HG03066 (cell line): ENCODE measurements around the gene GAL3ST1.
"Not testable (repeated sequence)": the region's sequence is repeated elsewhere in the genome, so short reads cannot be mapped to it uniquely, and the experiment has no call there.

Source experiments
- ATAC-seq: cut with Tn5 transposase; IDR thresholded peaks from one replicate; pipeline ENCODE4 v1.9.1; 2021; ENCODE audit warnings: low read depth; ENCODE audit not compliant: unreplicated experiment

GAL3ST1 gene

DNA sequence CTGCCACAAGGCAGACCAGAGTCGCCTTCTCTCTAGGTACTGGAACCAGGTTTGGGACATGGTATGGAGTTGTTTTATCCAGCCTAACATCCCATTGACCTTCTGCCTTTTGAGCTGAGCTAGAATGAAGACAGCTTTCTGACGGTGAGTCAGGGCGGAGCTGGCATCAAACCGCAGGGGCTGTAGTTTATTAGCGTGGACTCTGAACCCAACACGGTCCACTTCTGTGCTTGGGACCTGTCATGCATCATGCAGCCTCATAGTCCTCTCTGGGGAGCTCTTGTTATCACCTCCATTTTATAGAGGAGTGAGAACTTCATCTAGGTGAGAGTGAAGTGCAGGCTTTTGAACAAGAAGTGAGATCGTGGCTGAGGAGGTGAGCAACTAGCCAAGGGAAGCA is 8.3 kb downstream of the GAL3ST1 start:
- no peak for ATAC-seq

DNA sequence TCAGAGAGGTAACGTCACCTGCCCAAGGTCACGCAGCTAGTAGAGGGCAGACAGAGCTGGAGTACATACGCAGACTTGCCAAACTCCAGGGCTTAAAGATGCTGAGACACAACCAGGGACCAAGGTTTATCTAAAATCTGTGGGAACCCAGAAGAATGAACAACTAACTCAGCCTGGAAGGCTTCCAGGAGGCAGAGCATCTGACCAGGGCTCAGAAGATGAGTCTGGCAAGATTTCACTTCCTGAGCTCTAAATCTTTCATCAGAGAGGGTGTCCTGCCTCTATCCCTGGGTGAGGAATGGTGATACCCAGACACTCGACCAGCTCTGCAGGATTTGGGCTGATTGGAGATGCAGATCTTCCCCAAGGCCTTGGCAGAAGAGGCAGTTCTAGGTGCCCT is 9.1 kb downstream of the GAL3ST1 start:
- no peak for ATAC-seq

DNA sequence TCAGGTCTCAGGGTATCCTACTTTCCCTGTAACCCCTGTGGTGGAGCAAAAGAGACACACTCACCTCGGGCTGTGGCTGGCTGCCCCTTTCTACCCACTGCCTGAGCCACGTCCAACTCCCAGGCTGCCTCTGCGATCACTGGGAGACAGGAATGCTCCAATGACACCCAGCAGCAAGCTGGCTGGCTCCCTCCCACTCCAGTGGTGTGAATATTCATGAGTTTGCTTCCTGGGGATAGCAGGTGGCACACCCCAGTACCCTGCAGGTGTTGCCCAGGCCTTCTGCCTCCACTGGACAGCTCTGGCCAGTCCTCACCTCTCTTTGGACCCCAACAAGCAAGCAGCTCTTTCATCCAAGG is 9.7 kb downstream of the GAL3ST1 start:
- ATAC-seq = no peak

DNA sequence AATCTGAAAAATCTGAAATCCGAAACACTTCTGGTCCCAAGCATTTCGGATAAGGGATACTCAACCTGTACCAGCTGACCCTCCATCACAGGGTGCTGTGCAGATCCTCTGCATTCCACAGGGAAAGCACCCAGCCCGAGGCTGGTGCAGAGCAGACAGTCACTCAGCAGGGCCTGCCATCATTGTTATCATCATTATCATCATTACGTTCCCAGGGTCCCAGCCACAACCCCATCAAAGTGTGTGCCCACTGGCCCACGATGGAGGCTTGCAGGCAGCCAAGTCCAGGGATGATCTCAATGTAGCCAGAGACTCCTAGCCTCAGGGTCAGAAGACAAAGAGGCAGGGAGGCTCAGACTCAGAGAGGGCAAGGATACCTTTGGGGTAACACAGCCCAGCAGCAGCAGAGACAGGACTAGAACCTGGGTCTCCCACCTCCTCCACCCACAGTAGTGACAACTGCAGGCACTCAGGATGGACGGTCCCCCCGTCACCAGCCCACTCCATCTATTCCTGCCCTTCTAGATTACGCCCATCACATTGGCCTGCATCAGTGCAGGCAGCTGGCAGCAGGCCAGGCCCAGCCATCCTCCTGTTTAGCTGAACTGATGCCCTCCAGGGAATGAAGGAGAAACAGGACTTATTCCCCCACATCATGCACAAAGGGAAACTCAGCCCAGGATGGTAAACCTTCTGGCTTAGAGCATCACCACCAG is 10.3 kb downstream of the GAL3ST1 start:
- no peak for ATAC-seq

DNA sequence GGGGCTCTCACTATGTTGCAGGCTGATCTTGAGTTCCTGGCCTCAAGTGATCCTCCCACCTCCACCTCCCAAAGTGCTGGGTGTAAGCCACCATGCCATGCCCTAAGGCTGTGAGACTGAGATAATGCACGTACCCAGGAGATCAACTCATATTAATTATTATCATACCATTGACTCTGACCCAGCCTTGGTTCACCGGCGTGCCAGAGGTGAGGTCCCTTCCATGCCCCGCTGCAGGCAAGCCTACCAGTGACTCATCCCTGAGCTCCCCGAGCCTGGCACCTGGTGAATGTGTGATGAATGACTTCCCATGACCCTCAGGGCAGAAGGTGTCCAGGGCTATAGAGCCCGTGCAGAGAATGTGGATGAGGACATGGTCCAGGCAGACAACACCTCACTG is 12.1 kb downstream of the GAL3ST1 start:
- ATAC-seq = no peak

DNA sequence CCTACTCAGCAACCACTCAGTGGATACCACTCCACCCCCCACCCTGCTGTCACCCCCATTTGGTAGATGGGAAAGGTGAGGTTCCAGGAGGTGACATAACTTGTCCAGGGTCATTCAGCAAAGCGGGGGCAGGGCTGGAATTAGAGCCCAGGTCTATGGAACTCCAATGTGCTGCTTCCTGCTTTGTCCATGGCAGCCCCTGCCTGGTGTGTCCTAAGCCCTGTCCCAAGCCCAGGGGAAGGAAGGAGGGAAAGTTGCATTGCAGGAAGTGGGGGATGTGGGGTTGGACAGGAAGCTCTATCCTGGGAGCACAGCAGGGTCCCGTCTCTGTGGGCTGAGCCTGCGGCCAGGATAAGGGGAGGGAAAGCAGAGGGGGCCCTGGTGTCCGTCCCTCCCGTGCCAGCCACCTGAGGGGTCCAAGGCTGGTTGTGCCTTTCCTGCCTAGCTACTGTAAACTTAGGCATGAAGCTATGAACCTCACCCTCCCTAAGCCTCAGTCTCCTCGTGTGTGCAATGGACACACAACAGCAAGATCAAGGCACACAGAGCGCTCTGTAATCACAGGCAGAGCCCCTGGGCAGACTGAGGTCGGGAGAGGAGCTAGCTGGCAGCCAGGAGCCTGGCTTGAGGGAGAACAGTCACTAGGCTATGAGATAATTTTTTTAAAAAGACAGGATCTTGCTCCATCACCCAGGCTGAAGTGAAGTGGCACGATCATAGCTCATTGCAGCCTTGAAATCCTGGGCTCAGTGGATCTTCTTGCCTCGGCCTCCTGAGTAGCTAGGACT is 12.9 kb downstream of the GAL3ST1 start:
- no peak for ATAC-seq

DNA sequence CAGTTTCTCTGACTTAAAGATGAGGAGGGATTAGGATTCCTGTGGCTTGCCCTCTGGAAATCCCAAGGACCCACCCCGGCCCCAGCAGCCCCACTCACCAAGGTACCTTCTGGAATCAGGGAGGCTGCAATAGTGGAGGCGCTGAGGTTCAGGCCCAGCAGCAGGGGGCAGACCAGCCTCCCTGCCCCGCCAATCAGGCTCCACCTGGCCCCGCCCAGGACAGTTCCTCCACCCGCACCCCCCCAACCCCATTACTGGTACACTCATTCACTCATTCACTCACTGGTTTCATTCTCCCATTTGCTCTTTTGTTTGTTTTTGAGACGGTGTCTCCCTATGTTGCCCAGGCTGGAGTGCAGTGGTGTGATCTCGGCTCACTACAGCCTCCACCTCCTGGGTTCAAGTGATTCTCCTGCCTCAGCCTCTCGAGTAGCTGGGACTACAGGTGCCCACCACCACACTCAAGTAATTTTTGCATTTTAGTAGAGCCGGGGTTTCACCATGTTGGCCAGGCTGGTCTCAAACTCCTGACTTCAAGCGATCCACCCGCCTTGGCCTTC is 13.7 kb downstream of the GAL3ST1 start:
- not testable (repeated sequence) for ATAC-seq

DNA sequence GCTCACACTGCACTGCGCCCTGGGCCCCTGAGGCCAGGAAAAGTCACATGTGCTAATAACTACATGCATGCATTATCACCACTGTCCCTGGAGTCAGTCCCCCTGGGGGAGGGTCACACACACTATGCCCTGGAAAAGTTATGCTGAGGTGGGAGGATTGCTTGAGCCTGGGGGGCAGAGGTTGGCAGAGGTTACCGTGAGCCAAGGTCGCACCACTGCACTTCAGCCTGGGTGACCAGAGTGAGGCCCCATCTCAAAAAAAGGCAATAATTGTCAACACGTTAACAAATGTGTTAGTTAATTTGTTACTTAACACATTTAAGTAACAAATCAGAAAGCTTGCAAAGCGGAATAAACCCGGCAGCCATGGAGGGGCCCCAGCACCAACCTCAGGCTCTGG is 14.6 kb downstream of the GAL3ST1 start:
- ATAC-seq = no peak

DNA sequence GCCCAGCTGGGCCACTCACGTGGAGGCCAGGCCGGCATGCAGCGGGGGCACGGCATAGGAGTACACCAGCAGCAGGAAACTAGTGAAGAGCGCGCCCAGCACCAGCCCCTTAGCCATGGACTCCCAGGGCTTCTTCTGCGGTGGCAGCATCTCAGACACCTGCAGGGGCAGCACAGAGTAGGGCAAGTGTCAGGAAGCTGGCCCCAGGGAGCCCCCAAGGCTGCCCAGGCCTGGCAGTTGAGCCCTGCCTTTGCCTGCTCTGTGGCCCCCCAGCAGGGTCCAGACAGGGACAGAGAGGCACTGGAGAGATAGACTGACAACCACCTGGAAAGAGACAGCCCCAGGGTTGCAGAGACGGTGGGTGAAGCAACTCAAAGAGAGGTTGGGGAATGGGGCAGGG is 17.2 kb downstream of the GAL3ST1 start:
- no peak for ATAC-seq

DNA sequence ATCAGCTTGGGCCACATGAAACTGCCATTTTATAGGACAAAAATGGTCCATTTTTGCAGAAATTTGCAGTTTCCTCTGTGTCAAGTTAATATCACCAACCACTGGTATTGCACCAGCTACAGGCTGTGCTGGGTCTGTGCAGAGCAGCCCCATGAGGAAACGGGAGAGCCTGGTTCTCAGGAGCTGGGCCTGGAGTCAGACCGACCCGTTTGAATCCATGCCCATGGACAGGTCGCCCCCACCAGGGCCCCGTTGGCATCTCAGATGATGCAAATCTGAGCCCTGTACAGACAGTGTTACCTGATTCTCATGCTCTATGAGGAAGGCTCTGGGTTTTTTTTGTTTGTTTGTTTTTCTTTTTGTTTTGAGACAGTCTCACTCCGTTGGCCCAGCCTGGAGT is 18.1 kb downstream of the GAL3ST1 start:
- no peak for ATAC-seq

DNA sequence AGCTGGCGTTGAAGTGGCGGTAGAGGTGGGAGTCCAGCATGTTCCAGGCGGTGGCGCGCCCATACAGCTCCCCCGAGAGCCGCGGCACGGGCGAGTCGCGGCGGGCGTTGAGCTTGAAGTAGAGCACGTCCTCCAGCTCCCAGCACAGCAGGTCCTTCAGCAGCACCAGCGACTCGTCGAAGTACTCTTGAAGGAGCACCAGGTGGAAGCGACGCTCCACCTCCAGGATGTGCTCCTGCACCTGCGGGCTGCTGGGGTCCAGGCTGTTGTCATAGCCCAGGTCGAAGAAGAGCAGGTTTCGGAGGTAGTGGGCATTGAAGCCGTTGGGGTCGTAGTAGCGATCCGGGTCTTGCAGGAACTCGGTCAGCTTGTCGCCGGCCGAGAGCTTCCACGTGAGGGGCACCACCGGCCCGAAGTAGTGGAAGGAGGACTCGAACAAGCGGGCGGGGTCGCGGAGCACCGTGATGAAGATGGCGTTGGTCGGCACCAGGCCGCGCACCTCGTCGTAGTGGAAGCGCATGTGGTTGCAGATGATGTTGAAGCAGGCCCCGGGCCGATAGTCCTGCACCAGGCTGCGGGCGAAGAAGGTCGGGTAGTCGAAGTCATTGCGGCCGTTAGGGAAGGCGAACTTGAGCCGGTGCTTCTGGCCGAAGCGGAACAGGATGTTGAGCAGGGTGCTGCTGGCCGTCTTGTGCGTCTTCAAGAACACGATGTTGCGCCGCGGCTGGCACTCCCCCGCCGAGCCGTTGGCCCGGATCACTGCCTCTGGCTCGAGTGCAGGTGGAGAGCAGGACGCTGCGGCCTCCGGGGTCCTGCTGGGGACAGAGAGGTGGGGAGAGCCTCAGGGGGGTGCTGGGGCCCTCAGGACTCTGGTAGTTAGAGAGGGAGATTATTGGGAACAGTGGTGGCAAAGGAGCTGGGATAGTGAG is 18.9 kb downstream of the GAL3ST1 start:
- ATAC-seq = no peak

DNA sequence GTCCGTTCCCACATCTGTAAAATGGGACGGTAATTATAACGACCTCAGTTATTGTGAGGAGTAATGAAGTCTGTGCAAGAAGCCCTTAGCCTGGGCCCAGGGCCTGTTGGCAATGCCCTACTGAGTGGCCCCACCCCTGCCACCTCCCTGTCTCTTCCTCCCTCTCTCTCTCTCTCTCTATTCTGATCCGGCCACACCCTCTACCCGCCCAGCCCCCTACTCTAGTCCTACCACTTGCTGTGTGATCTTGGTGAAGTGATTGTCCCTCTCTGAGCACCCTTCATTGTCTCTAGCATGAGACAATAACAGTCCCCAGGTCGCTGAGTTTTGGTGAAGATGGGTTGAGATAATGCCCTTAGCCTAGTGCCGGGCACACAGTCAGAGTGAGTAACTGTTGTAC is 20.5 kb downstream of the GAL3ST1 start:
- ATAC-seq = no peak

DNA sequence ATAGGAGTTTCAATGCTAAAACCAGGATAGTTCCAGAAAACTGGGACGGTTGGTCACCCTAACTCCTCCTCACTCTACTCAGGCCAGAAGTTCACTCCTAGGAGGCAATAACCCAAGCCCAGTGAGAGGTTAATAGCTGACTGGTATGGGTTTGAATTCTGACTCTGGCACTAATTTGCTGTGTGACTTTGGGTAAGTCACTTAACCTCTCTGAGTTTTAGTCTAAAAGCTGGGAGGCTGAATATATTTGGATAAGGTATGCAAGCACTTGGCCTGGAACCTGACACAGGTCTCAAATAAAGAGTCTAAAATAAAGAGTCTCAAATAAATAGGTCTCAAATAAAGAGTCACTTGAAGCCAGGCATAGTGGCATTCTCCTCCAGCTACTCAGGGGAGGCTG is 21.7 kb downstream of the GAL3ST1 start:
- ATAC-seq = no peak

DNA sequence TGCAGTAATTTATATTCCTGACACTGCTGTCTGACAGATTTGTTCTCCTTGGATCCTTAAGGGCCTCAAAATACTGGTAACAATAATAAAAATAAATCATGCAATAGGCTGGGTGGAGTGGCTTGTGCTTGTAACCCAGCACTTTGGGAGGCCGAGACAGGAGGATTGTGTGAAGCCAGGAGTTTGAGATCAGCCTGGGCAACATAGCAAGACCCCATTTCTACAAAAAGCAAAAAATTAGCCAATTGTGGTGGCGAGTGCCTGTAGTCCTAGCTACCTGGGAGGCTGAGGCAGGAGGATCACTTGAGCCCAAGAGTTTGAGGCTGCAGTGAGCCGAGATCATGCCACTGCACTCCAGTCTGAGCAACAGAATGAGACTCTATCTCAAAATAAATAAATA is 22.7 kb downstream of the GAL3ST1 start:
- not testable (repeated sequence) for ATAC-seq

DNA sequence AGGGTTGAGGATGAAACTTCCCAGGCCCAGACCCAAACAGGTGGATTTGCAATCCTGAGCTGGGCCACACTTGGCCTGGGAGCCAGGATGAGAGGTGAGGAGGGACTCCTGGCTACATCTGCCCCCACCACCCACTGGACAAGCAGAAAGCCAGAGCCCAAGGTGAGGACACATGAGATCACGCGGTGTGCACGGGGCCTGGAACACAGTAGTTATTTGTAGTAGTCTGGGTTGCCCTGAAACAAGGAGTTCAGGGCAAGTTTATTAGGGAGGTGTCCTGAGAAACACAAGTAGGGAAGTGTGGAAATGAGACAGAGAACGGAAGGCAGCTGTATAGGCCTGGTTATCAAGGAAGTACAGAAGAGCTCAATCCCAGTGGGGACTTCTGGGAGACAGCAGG is 27.3 kb downstream of the GAL3ST1 start:
- ATAC-seq = no peak

DNA sequence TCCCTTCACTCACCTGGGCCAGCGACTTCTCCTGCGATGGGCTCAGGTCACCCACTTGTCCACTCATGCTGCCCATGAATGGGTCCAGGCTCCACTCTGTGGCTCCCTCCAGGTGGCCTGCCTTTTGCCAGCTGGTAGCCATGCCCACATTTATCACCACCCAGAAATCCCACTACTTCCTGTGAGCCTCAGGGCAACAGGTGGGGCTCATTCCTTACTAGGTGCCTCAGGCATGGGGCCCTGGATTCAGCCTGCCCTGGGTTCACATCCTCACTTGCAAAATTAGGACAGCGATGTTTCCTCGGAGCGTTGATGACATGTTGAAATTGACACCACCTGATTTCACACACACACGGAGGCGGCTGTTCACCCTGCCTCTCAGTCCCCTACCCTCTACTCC is 27.8 kb downstream of the GAL3ST1 start, which contains the start of gene SEC14L6:
Gene SEC14L6, minus strand, starts transcription at position 126 of the 400 bp plus-strand sequence. Its CDS starts 59 bp downstream, at position 67.
- no peak for ATAC-seq

DNA sequence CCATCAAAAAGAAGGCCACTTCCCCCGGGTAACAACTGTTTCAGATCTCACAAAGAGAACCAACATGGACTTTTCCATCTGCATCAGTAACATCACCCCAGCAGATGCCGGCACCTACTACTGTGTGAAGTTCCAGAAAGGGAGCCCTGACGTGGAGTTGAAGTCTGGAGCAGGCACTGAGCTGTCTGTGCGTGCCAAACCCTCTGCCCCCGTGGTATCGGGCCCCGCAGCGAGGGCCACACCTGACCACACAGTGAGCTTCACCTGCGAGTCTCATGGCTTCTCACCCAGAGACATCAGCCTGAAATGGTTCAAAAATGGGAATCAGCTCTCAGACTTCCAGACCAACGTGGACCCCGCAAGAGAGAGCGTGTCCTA is 31.7 kb downstream of the GAL3ST1 start:
- no peak for ATAC-seq

DNA sequence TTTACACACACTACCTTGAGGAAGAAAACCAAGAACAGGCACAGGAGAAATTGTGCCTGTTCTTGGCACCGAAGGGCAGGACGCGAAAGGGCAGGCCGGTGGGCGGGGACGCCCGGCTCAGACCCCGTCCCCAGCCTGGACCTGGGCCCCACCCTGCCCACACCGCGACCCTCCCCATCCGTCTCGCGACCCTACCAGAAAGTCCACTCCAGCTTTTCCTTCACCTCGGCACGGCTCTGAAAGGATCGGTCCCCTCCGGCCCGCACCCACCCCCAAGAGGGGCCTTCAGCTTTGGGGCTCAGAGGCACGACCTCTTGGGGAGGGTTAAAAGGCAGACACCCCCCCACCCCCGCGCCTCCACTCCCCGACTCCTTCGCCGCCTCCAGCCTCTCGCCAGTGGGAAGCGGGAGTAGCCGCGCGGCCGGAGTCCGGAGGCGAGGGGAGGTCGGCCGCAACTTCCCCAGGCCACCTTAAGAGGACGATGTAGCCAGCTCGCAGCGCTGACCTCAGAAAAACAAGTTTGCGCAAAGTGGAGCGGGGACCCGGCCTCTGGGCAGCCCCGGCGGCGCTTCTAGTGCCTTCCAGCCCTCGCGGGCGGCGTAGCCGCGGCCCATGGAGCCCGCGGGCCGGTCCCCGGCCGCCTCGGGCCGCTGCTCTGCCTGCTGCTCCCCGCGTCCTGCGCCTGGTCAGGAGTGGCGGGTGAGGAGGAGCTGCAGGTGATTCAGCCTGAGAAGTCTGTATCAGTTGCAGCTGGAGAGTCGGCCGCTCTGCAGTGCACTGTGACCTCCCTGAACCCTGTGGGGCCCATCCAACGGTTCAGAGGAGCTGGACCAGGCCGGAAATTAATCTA is 32.3 kb downstream of the GAL3ST1 start:
- ATAC-seq = no peak

DNA sequence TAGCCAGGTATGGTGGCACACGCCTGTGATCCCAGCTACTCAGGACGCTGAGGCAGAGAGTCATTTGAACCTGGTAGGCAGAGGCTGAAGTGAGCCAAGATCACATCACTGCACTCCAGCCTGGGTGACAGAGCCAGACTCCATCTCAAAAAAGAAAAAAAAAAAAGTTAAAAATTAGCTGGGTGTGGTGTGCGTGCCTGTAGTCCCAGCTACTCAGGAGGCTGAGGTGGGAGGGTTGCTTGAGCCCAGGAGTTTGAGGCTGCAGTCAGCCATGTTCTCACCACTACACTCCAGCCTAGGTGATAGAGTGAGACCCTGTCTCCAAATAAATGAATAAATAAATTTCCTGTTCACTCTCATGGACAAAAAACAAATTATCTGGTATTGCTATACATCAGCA is 33.0 kb downstream of the GAL3ST1 start:
- not testable (repeated sequence) for ATAC-seq

DNA sequence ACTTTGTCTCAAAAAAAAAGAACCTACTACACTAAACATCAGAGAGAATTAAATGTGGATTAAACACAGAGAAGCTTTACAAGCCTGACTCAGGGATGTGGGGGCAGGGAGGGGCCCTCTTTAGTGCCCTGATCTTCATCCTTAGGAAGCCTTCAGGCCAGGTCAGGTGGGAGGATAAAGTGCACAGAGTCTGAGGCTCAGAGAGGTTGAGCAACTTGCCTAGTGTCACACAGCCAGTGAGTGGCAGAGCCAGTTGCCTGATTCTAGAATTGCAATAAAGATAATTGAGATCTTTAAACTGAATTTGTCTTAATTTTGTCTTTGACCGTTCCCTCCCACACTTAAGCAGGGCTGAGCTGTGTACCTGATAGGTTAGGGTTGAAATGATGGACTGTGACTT is 35.1 kb downstream of the GAL3ST1 start:
- ATAC-seq = no peak
